ENCODE results near the gene CIDEB.

Gene CIDEB

GRCh38 chr14:24269368-24269767, 38.4 kb downstream of the CIDEB start:
- no peak for DNase-seq

GRCh38 chr14:24268225-24268624, 39.6 kb downstream of the CIDEB start:
- DNase-seq = no peak

- no peak for DNase-seq
Observed at GRCh38 chr14:24267516-24267915, 40.3 kb downstream of the CIDEB start.

GRCh38 chr14:24266344-24267244, 41.2 kb downstream of the CIDEB start:
- no peak for DNase-seq

GRCh38 chr14:24264298-24264697, 43.5 kb downstream of the CIDEB start:
- DNase-seq = no peak

- no peak for DNase-seq
Observed at GRCh38 chr14:24263848-24264247, 43.9 kb downstream of the CIDEB start.

GRCh38 chr14:24262821-24263733, 44.7 kb downstream of the CIDEB start, which contains the start of gene TGM1:
TGM1 (minus strand) TSS chr14:24263177; CDS start chr14:24262352, 825 bp downstream.
- no peak for DNase-seq

GRCh38 chr14:24261969-24262327, 45.8 kb downstream of the CIDEB start:
- no peak for DNase-seq

- no peak for DNase-seq
Observed at GRCh38 chr14:24261256-24261968, 46.4 kb downstream of the CIDEB start.

- DNase-seq = no peak
Observed at GRCh38 chr14:24260780-24261157, 47.0 kb downstream of the CIDEB start.

- DNase-seq = no peak
Observed at GRCh38 chr14:24260026-24260779, 47.6 kb downstream of the CIDEB start.

GRCh38 chr14:24259282-24260025, 48.3 kb downstream of the CIDEB start:
- DNase-seq = no peak

GRCh38 chr14:24258548-24259265, 49.1 kb downstream of the CIDEB start:
- DNase-seq = no peak

- no peak for DNase-seq
Observed at GRCh38 chr14:24258119-24258518, 49.7 kb downstream of the CIDEB start.

GRCh38 chr14:24256960-24257359, 50.8 kb downstream of the CIDEB start:
- DNase-seq = no peak

GRCh38 chr14:24255931-24256711, 51.7 kb downstream of the CIDEB start:
- no peak for DNase-seq

- no peak for DNase-seq
Observed at GRCh38 chr14:24255438-24255837, 52.3 kb downstream of the CIDEB start.
